Esophagus muscularis mucosa (tissue), 4 donors: Measurements from ENCODE around the gene BRD8. TPM values are rescaled to one million over a fixed set of nuclear protein-coding genes. Genes with fewer than 3 reads are reported as not detected.

ENCODE experiments used
- DNase-seq: peaks from one replicate; pipeline ENCODE4 v3.0.0-alpha.2; 2017; ENCODE audit errors: extremely low spot score
- H3K27ac ChIP-seq, 4 donors: fragments of 200-600 bp; sonication (generic); replicated peaks in 1 of 4; 1 replicate in 3 of 4; 2 replicates in 1 of 4; pipeline ENCODE4 v1.5.1; 2016 to 2019; ENCODE audit warnings: mild to moderate bottlenecking in 1 of 4
- H3K27me3 ChIP-seq, 4 donors: fragments of 200-600 bp; sonication (generic); one replicate each; pipeline versions ENCODE4 v1.5.1 to v1.6.0; 2016 to 2019
- H3K36me3 ChIP-seq, 4 donors: fragments of 200-600 bp; sonication (generic); one replicate each; pipeline ENCODE4 v1.5.1; 2016 to 2019
- H3K4me1 ChIP-seq, 4 donors: fragments of 200-600 bp; sonication (generic); one replicate each; pipeline ENCODE4 v1.5.1; 2016 to 2019
- H3K4me3 ChIP-seq, 4 donors: fragments of 200-600 bp; sonication (generic); 1 replicate in 2 of 4; 2 replicates in 2 of 4; pipeline ENCODE4 v1.5.1; 2016 to 2019; ENCODE audit warnings: mild to moderate bottlenecking in 4 of 4, moderate library complexity in 1 of 4
- H3K9me3 ChIP-seq, 4 donors: fragments of 200-600 bp; sonication (generic); 1 replicate in 3 of 4; 2 replicates in 1 of 4; pipeline ENCODE4 v1.5.1; 2016 to 2019
- CTCF ChIP-seq, 3 experiments: fragments of 200-600 bp in 2 of 3; fragments of 450-650 bp in 1 of 3; sonication (generic) in 2 of 3; IDR thresholded peaks; one replicate each; pipeline ENCODE4 v1.5.1; 2017 to 2019; ENCODE audit warnings: antibody characterized with exemption in 3 of 3, mild to moderate bottlenecking in 2 of 3, moderate library complexity in 1 of 3
- EP300 ChIP-seq: sonication (generic); formaldehyde crosslinking; IDR thresholded peaks from one replicate; pipeline ENCODE4 v1.6.1; 2017; ENCODE audit warnings: antibody characterized with exemption
- POLR2A ChIP-seq: fragments of 450-650 bp; IDR thresholded peaks from one replicate; pipeline ENCODE4 v1.6.1; 2017; ENCODE audit warnings: antibody characterized with exemption, moderate library complexity, mild to moderate bottlenecking, low read depth
- POLR2AphosphoS5 ChIP-seq, 2 donors: sonication (generic); formaldehyde crosslinking; IDR thresholded peaks; one replicate each; pipeline ENCODE4 v1.6.1; 2017; ENCODE audit warnings: antibody characterized with exemption in 2 of 2
- WGBS: methylation state at CpG from one replicate; pipeline ENCODE4 v1.1.5; 2018; 5-methylcytosine and 5-hydroxymethylcytosine counted together
- intact Hi-C: fragments of 100-400 bp; cut with DNase I; formaldehyde crosslinking; loops from one replicate; pipeline ENCODE4 v1.15.1; 2023
- total RNA-seq, 4 donors: library from RNA; depleted of rRNA; stranded (reverse); fragments of >200 nt; gene quantifications; one replicate each; pipeline versions ENCODE4 v1.1.0 to v1.2.1, GENCODE V29; 2016

The BRD8 gene
- total RNA-seq, 4 donors from 2014 or later: 27.3 to 41.5 (median 31.2) TPM

DNA sequence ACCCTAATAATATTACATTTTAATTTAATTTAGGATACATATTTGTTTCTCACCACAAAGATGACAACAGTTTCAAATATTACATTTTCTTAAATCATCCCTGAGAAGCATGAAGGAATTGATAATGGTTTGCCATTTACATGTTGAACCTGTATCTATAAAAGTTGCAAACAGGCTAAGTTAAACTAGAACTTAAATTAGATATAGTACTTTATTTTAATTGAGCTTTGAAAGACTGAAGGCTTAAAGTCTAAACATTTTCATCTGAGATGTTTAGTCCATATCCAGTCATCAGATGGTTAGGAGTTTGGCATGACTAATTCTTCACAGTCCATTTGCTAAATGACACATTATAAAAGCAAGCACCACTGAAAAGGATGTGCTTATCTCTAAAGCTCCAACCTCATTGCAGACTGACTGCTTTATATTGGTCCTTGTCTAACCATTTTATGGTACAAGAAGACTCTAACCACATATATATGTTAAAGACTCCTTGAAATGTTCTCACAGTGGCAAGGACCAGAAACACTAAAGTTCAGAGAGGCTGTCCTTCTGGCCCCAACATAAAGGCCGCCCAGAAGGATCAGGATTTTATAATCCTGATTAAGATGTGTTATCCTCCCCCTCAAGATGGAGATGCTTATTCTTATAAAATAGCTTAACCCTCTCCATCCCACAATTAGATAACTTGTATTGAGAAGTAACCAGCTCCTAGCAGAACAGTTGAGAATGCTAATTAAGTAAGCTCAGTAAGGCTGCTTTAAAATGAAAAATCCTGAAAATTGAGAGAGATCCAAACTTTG is 68.8 kb downstream of the BRD8 start:
- H3K4me1 ChIP-seq: peaks cover 0 to 13% (median 8%) of the 10 kb centered on the region in 4 donors
- H3K4me3 ChIP-seq: no peak overlapping the region
- H3K27ac ChIP-seq: no peak overlapping the region
- H3K27me3 ChIP-seq: no peaks in the 10 kb centered on the region
- intact Hi-C loops: no loop called here
- peak; percentile 39 for DNase-seq
- H3K9me3 ChIP-seq: no peaks in the 10 kb centered on the region
- H3K36me3 ChIP-seq: no peaks in the 10 kb centered on the region
- TF ChIP-seq POLR2A (no peak), POLR2AphosphoS5 (IDR thresholded peaks at IDR 0.05) (no peak), EP300 (no peak), CTCF (IDR thresholded peaks at IDR 0.05) (no peak)
- WGBS: 80% methylated on average over 1 of the region's 1 CpG

- TF ChIP-seq POLR2AphosphoS5 (IDR thresholded peaks at IDR 0.05) (no peak), EP300 (no peak), CTCF (IDR thresholded peaks at IDR 0.05) (no peak)
- intact Hi-C loops: no loop called here
- Histone ChIP-seq H3K27me3 (no peaks in the 10 kb centered on the region), H3K9me3 (no peaks in the 10 kb centered on the region), H3K4me3 (no peak overlapping the region), H3K27ac (no peak overlapping the region), H3K36me3 (no peaks in the 10 kb centered on the region), H3K4me1 (peaks cover 0 to 11% (median 6%) of the 10 kb centered on the region in 4 donors)
- no peak for DNase-seq
- 72% methylated on average over 1 of the region's 1 CpG for WGBS
Observed at GRCh38 chr5:138107213-138107612, 71.2 kb downstream of the BRD8 start.

- no peak for DNase-seq
- WGBS: 93% methylated on average over 6 of the region's 6 CpGs
- H3K27ac ChIP-seq: no peak overlapping the region
- H3K27me3 ChIP-seq: no peaks in the 10 kb centered on the region
- H3K36me3 ChIP-seq: no peaks in the 10 kb centered on the region
- TF ChIP-seq CTCF (IDR thresholded peaks at IDR 0.05) (no peak), POLR2AphosphoS5 (IDR thresholded peaks at IDR 0.05) (no peak), EP300 (no peak), POLR2A (no peak)
- H3K9me3 ChIP-seq: no peaks in the 10 kb centered on the region
- intact Hi-C loops: no loop called here
- no peak overlapping the region for H3K4me3 ChIP-seq
- H3K4me1 ChIP-seq: no peaks in the 10 kb centered on the region
Observed at GRCh38 chr5:138105709-138106108, 72.7 kb downstream of the BRD8 start.

DNA sequence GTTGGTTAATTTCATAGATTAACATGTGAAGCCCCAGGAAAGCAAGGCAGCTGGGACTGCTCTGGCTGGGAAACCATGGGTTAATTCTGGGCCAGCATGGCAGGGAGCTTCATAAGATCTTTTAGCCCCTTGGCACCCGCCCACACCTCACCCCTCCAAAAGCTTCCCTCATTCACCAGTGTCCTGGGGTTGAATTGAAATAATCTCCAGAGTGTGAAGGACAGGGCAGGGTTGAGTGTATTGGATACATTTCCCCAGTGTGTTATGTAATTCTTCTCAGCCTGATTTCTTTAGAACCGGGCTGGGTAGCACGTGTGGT is 75.2 kb downstream of the BRD8 start:
- Histone ChIP-seq H3K4me1 (no peaks in the 10 kb centered on the region), H3K36me3 (no peaks in the 10 kb centered on the region), H3K27ac (no peak overlapping the region), H3K9me3 (no peaks in the 10 kb centered on the region), H3K4me3 (no peak overlapping the region), H3K27me3 (peaks cover 0 to 10% (median 0%) of the 10 kb centered on the region in 4 donors)
- no peak for DNase-seq
- 29% methylated on average over 3 of the region's 3 CpGs for WGBS
- TF ChIP-seq EP300 (no peak), POLR2A (no peak), POLR2AphosphoS5 (IDR thresholded peaks at IDR 0.05) (no peak), CTCF (IDR thresholded peaks at IDR 0.05) (no peak)
- intact Hi-C loops: no loop called here
